B cell (primary cell): ENCODE measurements around the gene USP48. TPM values are rescaled to one million over a fixed set of nuclear protein-coding genes. Genes with fewer than 3 reads are reported as not detected.

Source experiments
- ATAC-seq: fragments of 200-7000 bp; cut with Tn5 transposase; one replicate; pipeline ENCODE4 v1.10.0; 2021; ENCODE audit warnings: low read depth, mild to moderate bottlenecking, moderate number of reproducible peaks, moderate library complexity
- CTCF ChIA-PET: fragments of 350-600 bp; sonication (Branson Sonifier 250); formaldehyde crosslinking; loops from one replicate; lab custom pipeline; 2021; ENCODE audit warnings: antibody characterized with exemption, inconsistent platforms; lab: Charles Lee
- POLR2A ChIA-PET: fragments of 350-600 bp; sonication (Branson Sonifier 250); formaldehyde crosslinking; loops from one replicate; lab custom pipeline; 2021; ENCODE audit warnings: antibody characterized with exemption; lab: Charles Lee
- DNase-seq: peaks from one replicate; pipeline ENCODE4 v3.0.0; 2013
- H2AFZ ChIP-seq: 2 replicates; pipeline ENCODE4 v1.6.1; 2012; ENCODE audit warnings: mild to moderate bottlenecking, low read depth, low read length; ENCODE audit not compliant: insufficient read depth, poor library complexity, severe bottlenecking
- H3K27ac ChIP-seq, 2 donors: 1 replicate in 1 of 2; 2 replicates in 1 of 2; pipeline ENCODE4 v1.5.1; 2012 to 2013; ENCODE audit warnings: low read length in 2 of 2, mild to moderate bottlenecking in 2 of 2, moderate library complexity in 1 of 2
- H3K27me3 ChIP-seq, 4 experiments: fragments of 200-600 bp in 1 of 4; sonication (generic) in 1 of 4; replicated peaks in 1 of 4; 1 replicate in 2 of 4; 2 replicates in 2 of 4; pipeline versions ENCODE4 v1.6.1 to v1.7.0; 2013 to 2016; ENCODE audit warnings: low read length in 3 of 4, mild to moderate bottlenecking in 2 of 4, mixed read lengths in 1 of 4, moderate library complexity in 1 of 4; ENCODE audit not compliant: insufficient read depth in 4 of 4, control insufficient read depth in 3 of 4; ENCODE audit errors: control extremely low read depth in 1 of 4
- H3K36me3 ChIP-seq, 2 experiments: replicated peaks in 1 of 2; 1 replicate in 1 of 2; 2 replicates in 1 of 2; pipeline versions ENCODE4 v1.6.1 to v1.7.1; 2013; ENCODE audit warnings: low read length in 1 of 2; ENCODE audit not compliant: insufficient read depth in 2 of 2, control insufficient read depth in 1 of 2; ENCODE audit errors: control extremely low read depth in 1 of 2, extremely low read depth in 1 of 2
- H3K4me1 ChIP-seq, 2 donors: fragments of 200-600 bp in 1 of 2; sonication (generic) in 1 of 2; 1 replicate in 1 of 2; 2 replicates in 1 of 2; pipeline versions ENCODE4 v1.5.1 to v1.6.1; 2013 to 2017; ENCODE audit warnings: low read length in 2 of 2; ENCODE audit not compliant: control insufficient read depth in 2 of 2, insufficient read depth in 2 of 2
- H3K4me2 ChIP-seq: replicated peaks from 2 replicates; pipeline ENCODE3; 2012; ENCODE audit warnings: mild to moderate bottlenecking, low read depth, low read length; ENCODE audit not compliant: poor library complexity, severe bottlenecking
- H3K4me3 ChIP-seq, 5 experiments: fragments of 200-600 bp in 1 of 5; sonication (generic) in 1 of 5; 1 replicate in 3 of 5; 2 replicates in 2 of 5; pipeline versions ENCODE4 v1.5.1 to v1.7.0; 2011 to 2016; ENCODE audit warnings: low read length in 4 of 5, mild to moderate bottlenecking in 4 of 5, low read depth in 2 of 5, control low read depth in 1 of 5, moderate library complexity in 1 of 5; ENCODE audit not compliant: insufficient read depth in 1 of 5; ENCODE audit errors: control extremely low read depth in 1 of 5, extremely low read depth in 1 of 5
- H3K79me2 ChIP-seq: fragments of 200-600 bp; sonication (generic); one replicate; pipeline ENCODE4 v1.6.0; 2016; ENCODE audit warnings: low read length; ENCODE audit not compliant: control insufficient read depth, insufficient read depth
- H3K9ac ChIP-seq: fragments of 200-600 bp; sonication (generic); 2 replicates; pipeline ENCODE4 v1.6.1; 2017; ENCODE audit warnings: mild to moderate bottlenecking, low read length, moderate library complexity
- H3K9me3 ChIP-seq, 3 donors: one replicate each; pipeline versions ENCODE4 v1.6.1 to v1.7.1; 2013; ENCODE audit warnings: low read length in 2 of 3; ENCODE audit not compliant: control insufficient read depth in 2 of 3, insufficient read depth in 1 of 3; ENCODE audit errors: control extremely low read depth in 1 of 3
- H4K20me1 ChIP-seq: 2 replicates; pipeline ENCODE4 v1.6.0; 2012; ENCODE audit warnings: mild to moderate bottlenecking, low read length; ENCODE audit not compliant: insufficient read depth, control insufficient read depth, poor library complexity, severe bottlenecking
- H3K27ac Mint-ChIP-seq: one replicate; pipeline ENCODE4 v1.8.0; 2021; ENCODE audit warnings: mixed read lengths
- H3K27me3 Mint-ChIP-seq: one replicate; pipeline ENCODE4 v1.8.0; 2021; ENCODE audit warnings: mixed read lengths
- H3K4me1 Mint-ChIP-seq: one replicate; pipeline ENCODE4 v1.8.0; 2021; ENCODE audit warnings: mixed read lengths
- H3K4me3 Mint-ChIP-seq: one replicate; pipeline ENCODE4 v1.8.0; 2021; ENCODE audit warnings: mixed read lengths
- H3K9me3 Mint-ChIP-seq: one replicate; pipeline ENCODE4 v1.8.0; 2022; ENCODE audit warnings: mixed read lengths; ENCODE audit not compliant: insufficient read depth
- CTCF ChIP-seq: fragments of 200-600 bp; IDR thresholded peaks from one replicate; pipeline ENCODE4 v1.8.0; 2022; ENCODE audit warnings: antibody characterized with exemption, mild to moderate bottlenecking
- EZH2 ChIP-seq: IDR thresholded peaks from 2 replicates; pipeline ENCODE4 v1.6.1; 2012; ENCODE audit warnings: borderline replicate concordance, low read depth, mild to moderate bottlenecking, moderate library complexity, low read length; ENCODE audit not compliant: insufficient read depth, poor library complexity, severe bottlenecking
- WGBS: methylation state at CpG from one replicate; pipeline ENCODE4 v1.1.5; 2013; ENCODE audit warnings: missing lambda C conversion rate; ENCODE audit not compliant: insufficient coverage; 5-methylcytosine and 5-hydroxymethylcytosine counted together
- intact Hi-C: fragments of 100-400 bp; cut with micrococcal nuclease; formaldehyde crosslinking; loops from one replicate; pipeline ENCODE4 v1.10.0; 2022
- polyA plus RNA-seq: library from polyadenylated mRNA; depleted of rRNA; stranded (reverse); fragments of >200 nt; gene quantifications from 2 replicates; pipeline ENCODE4 v1.2.3, GENCODE V29; 2012
- total RNA-seq, 2 donors: library from RNA; stranded (reverse); fragments of 120-200 nt in 1 of 2; gene quantifications; 1 replicate in 1 of 2; 2 replicates in 1 of 2; pipeline versions ENCODE4 v1.2.3 to v1.2.4, GENCODE V29; 2013 to 2022

The USP48 gene
- total and polyA plus RNA-seq, 2 donors (not counting 1 experiment from before 2014, with no cell fraction given) = 21.2 to 135 TPM

- Histone ChIP-seq H3K79me2 (peaks cover 48% of the 10 kb centered on the region), H3K4me3 (no peak overlapping the region), H3K27me3 (no peaks in the 10 kb centered on the region), H3K9me3 (no peaks in the 10 kb centered on the region), H3K27ac (no peak overlapping the region), H3K4me2 (no peak overlapping the region), H2AFZ (no peak overlapping the region), H4K20me1 (peaks cover 13% of the 10 kb centered on the region), H3K9ac (no peak overlapping the region), H3K4me1 (no peaks in the 10 kb centered on the region), H3K36me3 (peaks cover 7 to 72% of the 10 kb centered on the region in 2 experiments)
- ATAC-seq (no peak), DNase-seq (no peak)
- TF ChIP-seq CTCF (no peak), EZH2 (no peak)
- intact Hi-C loops = no loop called here
- Mint-ChIP-seq H3K4me1 (no peaks in the 10 kb centered on the region), H3K4me3 (no peak overlapping the region), H3K27ac (no peak overlapping the region), H3K9me3 (no peaks in the 10 kb centered on the region), H3K27me3 (no peaks in the 10 kb centered on the region)
- no CpG with 5 or more reads among the region's 2 CpGs for WGBS
- ChIA-PET POLR2A (interaction anchor here (0.7 kb wide), 1 partner anchor 348 kb away, joined by 7 read pairs; no protein-coding TSS in a partner anchor), CTCF (interaction anchor here (0.6 to 1.2 kb wide), 2 partner anchors 271 to 1540 kb away, joined by 3 to 4 read pairs; no protein-coding TSS in a partner anchor)
Observed at GRCh38 chr1:21752186-21752585, 30.8 kb downstream of the USP48 start.

- H3K79me2 ChIP-seq = peaks cover 42% of the 10 kb centered on the region
- Mint-ChIP-seq H3K9me3 (no peaks in the 10 kb centered on the region), H3K4me3 (no peak overlapping the region), H3K27ac (no peak overlapping the region), H3K27me3 (no peaks in the 10 kb centered on the region), H3K4me1 (no peaks in the 10 kb centered on the region)
- TF ChIP-seq CTCF = no peak
- no peak for TF ChIP-seq EZH2
- no peaks in the 10 kb centered on the region for H3K27me3 ChIP-seq
- H2AFZ ChIP-seq = no peak overlapping the region
- WGBS = 86% methylated on average over 1 of the region's 2 CpGs
- intact Hi-C loops = no loop called here
- CTCF ChIA-PET = interaction anchor here (1.2 to 1.5 kb wide), 2 partner anchors 31 to 272 kb away, joined by 3 read pairs; no protein-coding TSS in a partner anchor
- no peaks in the 10 kb centered on the region for H3K4me1 ChIP-seq
- H3K9me3 ChIP-seq = no peaks in the 10 kb centered on the region
- H3K9ac ChIP-seq = no peak overlapping the region
- no peak for ATAC-seq
- H3K4me2 ChIP-seq = no peak overlapping the region
- no peak overlapping the region for H3K4me3 ChIP-seq
- POLR2A ChIA-PET = no interaction called here
- peaks cover 7 to 73% of the 10 kb centered on the region in 2 experiments for H3K36me3 ChIP-seq
- no peak for DNase-seq
- peaks cover 13% of the 10 kb centered on the region for H4K20me1 ChIP-seq
- H3K27ac ChIP-seq = no peak overlapping the region
Observed at GRCh38 chr1:21751281-21751680, 31.7 kb downstream of the USP48 start.
